GM21447 (cell line): ENCODE measurements around the gene POMC.
"Not testable (repeated sequence)": the region's sequence is repeated elsewhere in the genome, so short reads cannot be mapped to it uniquely, and the experiment has no call there.

Experiments used
- ATAC-seq: cut with Tn5 transposase; IDR thresholded peaks from one replicate; pipeline ENCODE4 v1.9.1; 2021; ENCODE audit not compliant: unreplicated experiment

Gene POMC

GRCh38 chr2:25177211-25177611, 8.8 kb upstream of the POMC start:
- ATAC-seq, result no peak

DNA sequence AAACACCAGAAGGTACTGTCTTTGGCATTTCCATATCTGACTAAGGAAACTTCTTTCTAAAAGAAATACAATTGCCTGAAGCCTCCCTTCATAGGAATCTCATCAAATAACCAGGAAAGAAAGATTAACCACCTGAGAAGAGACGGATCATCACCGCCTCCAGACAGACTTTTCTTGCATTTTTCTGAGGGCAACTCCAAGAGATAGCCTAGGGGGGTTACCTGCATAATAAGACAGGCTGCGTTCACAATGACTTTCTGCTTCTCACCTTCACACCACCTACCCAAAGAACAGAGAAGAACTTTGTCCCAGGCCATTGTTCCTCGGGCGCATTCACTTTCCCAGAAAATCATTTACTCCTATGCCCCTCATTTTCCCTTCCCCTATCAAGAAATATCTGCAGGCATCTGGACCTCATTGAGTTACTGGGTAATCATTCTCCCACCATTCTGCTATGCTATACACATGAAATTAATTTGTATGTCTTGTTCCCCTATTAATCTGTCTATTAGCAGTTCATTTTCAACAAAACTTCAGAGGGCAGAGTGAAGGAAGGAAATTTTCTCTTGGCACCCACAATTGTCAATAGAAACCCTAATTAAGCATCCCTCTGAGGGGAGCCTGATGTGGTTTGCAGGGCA, 8.3 kb upstream of the POMC start:
- ATAC-seq, result no peak

DNA sequence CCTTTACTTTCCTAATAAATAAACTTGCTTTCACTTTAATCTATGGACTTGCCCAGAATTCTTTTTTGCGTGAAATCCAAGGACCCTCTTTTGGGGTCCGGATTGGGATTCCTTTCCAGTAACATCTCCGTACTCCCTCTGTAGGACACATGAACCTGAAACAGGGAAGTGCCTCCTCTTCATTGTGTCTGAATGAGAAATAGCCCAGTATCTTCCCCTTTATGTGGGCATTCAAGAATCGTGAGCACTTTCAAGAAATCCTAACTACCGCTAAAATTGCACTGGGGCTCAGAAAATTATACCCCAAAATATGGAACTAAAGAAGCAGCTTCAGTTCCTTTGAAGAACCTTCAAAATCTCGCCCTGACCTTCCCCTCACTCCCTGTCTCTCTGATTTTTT, 7.8 kb upstream of the POMC start:
- no peak for ATAC-seq

GRCh38 chr2:25174192-25174861, 5.9 kb upstream of the POMC start:
- no peak for ATAC-seq

GRCh38 chr2:25173719-25174118, 5.3 kb upstream of the POMC start:
- ATAC-seq, result no peak

GRCh38 chr2:25170888-25171287, 2.5 kb upstream of the POMC start:
- no peak for ATAC-seq

DNA sequence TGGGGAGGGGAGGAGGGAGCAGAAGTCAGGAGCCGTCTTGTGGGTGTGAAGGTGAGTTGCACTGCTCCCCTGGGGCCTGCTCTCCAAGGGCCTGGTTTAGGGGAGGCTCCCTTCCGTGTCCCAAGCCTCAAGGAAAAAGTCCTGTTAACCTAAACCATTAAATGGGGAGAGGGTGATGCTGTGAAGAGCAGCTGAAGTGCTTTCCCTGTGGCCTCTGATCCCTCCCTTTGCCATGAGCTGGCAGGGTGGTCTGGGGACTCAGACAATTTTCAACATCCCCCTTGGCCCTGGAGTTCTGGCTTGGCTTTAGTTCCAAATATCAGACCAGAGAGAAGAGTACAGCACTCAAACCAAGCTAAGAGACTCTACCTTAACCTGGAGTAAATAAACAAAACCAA, 692 bp upstream of the POMC start:
- no peak for ATAC-seq

DNA sequence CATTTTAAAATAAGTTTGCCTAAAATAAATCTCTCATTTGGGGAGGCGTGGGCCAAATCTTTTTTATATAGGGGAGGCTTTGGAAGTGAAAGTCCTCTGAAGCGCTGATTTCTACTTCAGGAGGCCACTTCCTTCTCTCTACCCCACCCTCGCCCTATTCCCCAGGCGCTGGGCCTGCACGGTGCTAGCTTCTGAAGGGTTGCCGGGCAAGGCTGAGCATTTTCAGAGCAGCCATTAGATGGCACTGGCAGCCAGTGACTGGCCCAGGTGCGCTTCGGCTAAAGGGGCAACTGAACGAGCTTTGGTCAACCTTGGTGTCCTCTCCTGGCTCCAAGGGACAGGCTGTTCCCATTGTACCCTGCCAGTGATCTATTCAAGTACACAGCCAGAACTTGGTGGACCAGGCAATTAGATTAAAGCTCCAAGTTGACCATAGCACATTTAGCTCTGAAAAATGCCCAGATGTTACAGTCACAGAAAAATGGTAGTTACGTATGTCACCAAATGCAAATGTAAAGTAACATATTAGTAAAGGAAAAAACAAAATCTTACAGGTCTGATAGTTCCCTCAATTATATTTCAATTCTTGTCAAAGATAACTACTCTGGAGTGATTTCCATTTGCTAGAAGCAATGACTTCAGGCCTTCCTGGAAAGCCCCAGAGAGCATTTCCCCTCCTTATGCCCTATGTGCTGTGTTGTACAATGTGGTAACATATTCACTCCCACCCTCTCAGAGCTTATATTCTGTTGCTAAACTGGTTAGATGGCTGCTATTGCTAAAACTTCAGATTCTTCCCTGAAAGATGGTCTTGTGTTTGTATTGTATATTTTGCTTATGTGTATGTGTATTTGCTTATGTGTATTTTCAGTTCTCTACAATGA, 2.1 kb downstream of the POMC start:
- ATAC-seq, result peak; percentile 81

GRCh38 chr2:25164561-25164960, 3.8 kb downstream of the POMC start:
- ATAC-seq, result no peak

GRCh38 chr2:25162061-25162460, 6.3 kb downstream of the POMC start:
- not testable (repeated sequence) for ATAC-seq

GRCh38 chr2:25161055-25161781, 7.2 kb downstream of the POMC start:
- no peak for ATAC-seq

DNA sequence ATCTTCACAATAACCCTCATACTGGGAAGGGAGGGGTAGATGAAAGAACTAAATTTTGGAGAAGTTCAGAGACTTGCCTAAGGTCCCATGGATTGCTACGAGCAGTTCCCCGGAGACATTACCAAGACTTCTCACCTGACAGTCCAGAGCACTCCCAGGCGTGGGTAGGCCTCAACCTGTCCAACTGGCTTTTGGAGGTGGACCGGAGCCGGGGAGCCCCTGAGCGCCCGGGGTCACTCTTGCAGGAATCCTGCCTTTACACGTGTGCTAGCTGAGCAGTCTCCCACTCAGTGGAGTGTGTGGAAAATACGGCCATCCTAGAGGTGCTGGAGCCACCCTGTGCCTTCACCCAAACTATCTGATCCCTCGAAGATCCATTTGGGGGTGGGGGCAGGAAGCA, 8.0 kb downstream of the POMC start:
- no peak for ATAC-seq

- no peak for ATAC-seq
Observed at GRCh38 chr2:25159949-25160348, 8.4 kb downstream of the POMC start.

GRCh38 chr2:25158096-25158852, 10.1 kb downstream of the POMC start:
- ATAC-seq, result no peak

GRCh38 chr2:25155401-25155800, 13.0 kb downstream of the POMC start:
- ATAC-seq, result no peak

GRCh38 chr2:25151718-25152117, 16.7 kb downstream of the POMC start:
- ATAC-seq, result no peak

DNA sequence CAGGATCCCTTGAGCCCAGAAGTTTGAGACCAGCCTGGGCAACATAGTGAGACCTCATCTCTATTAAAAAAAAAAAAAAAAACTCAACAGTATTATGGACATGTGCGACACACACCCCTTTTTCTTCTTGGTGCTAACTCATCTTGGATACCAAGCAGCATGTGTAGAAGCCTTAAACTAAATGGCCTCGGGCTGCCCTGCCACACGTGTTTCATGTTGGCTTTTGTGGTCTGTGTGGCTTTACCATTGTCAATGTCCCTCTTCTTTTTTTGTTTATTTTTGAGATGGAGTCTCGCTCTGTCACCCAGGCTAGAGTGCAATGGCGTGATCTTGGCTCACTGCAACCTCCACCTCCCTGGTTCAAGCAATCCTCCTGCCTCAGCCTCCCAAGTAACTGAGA, 17.4 kb downstream of the POMC start:
- ATAC-seq, result not testable (repeated sequence)

DNA sequence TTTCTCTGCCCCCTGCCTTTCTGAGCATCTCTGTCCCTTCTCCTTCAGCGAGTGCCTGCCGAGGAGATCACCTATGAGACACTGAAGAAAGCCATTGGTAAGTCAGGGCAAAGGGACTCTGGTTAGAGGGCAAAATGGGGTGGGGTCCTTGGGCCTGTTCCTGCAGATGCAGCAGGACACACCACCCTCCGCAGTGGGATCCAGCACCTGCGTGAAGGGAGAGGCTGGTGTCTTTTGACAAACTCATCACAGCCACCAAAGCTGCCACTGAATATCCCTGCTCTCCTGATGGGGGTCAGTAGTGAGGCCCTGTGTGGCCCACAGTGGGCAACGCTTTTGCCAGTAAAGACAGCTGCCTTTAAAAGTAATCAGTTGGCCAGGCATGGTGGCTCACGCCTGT, 18.7 kb downstream of the POMC start:
- ATAC-seq, result no peak

DNA sequence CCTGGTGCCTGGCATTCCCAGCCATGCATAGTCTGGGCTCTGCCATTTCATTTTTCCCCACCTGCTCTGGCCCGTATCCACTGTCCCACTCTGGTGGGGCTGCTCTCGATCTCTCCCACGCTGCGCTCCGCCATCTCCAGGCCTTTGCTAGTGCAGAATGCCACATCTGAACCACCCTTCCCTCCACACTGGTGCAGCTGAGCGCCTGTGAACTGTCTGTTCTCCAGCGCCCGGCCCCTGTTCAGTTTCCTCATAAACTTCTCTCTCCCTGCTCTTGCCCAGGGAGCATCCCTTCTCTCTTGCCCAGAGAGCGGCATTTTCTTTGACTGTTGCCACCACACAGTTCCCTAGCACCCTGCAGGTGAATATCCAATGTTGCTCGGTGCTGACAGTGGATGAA, 21.5 kb downstream of the POMC start:
- ATAC-seq, result no peak

DNA sequence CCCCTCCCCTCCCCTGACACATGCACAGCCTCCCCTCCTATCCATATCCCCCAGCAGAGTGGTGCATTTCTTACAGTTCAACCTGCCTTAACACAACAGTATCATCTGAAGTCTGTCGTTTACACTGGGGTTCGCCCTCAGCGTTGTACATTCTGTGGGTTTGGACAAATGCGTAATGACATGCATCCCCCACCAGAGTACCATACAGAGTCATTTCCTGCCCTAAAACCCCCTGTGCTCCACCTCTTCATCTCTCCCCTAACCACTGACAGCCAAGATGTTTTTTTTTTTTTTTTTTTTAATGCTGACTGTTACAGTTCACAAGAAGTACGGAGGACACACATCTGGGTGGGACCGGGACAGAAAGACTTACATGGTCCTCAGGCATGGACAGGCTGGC, 22.6 kb downstream of the POMC start:
- ATAC-seq, result no peak

DNA sequence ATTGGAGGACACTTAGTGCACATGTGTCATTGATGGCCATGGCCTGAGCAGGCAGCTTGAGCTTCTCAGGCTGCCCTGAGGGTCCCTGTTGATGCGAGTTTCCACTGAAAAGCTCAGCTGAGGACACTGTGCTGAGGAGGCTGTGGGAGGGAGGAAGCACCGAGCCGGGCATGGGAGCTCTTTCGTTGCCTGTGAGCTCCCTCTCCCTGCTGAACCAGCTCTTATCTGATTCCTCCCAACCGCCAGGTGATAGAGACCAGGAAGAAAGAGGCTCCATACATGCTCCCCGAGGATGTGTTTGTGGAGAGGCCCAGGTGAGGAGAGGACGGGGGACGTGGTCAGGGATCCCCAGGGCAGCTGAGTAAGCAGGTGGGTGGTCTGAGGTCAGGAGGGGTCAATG, 27.3 kb downstream of the POMC start:
- no peak for ATAC-seq
